WTC11 (cell line): ENCODE measurements around the gene SAMD1.

Source experiments
- CBFB ChIP-seq: sonication (generic); formaldehyde crosslinking; IDR thresholded peaks from 2 replicates; pipeline ENCODE4 v1.8.1; 2022; ENCODE audit warnings: mild to moderate bottlenecking, low read depth, missing genetic modification reagents
- CREB1 ChIP-seq: sonication (generic); formaldehyde crosslinking; IDR thresholded peaks from 2 replicates; pipeline ENCODE4 v1.8.0; 2023; ENCODE audit warnings: mild to moderate bottlenecking, missing genetic modification reagents
- CTCF ChIP-seq: fragments of 200-600 bp; IDR thresholded peaks from 2 replicates; pipeline ENCODE4 v1.8.0; 2022; ENCODE audit warnings: antibody characterized with exemption
- ESRRA ChIP-seq: sonication (generic); formaldehyde crosslinking; IDR thresholded peaks from 2 replicates; pipeline ENCODE4 v1.8.1; 2022; ENCODE audit warnings: mild to moderate bottlenecking, missing genetic modification reagents, borderline replicate concordance
- MYBL2 ChIP-seq: sonication (generic); formaldehyde crosslinking; IDR thresholded peaks from 2 replicates; pipeline ENCODE4 v1.8.1; 2023; ENCODE audit warnings: mild to moderate bottlenecking, moderate library complexity, missing genetic modification reagents
- TP53 ChIP-seq: sonication (generic); formaldehyde crosslinking; IDR thresholded peaks from 2 replicates; pipeline ENCODE4 v1.8.1; 2023; ENCODE audit warnings: mild to moderate bottlenecking, missing genetic modification reagents

GRCh38 chr19:14073925-14074838 lies 16.4 kb downstream of the SAMD1 start:
- TF ChIP-seq CTCF (no peak), CREB1 (no peak), ESRRA (CRISPR knock-in tag) (no peak), CBFB (no peak), TP53 (CRISPR knock-in tag) (no peak), MYBL2 (CRISPR knock-in tag) (no peak)
